Measurements from ENCODE around the gene DVL1. TPM values are rescaled to one million over a fixed set of nuclear protein-coding genes. Genes with fewer than 3 reads are reported as not detected.

The DVL1 gene
- total RNA-seq, 1 donor from 2014 or later = 55.0 TPM

- Histone ChIP-seq H3K27ac (ENCODE audit: low read depth, low read length) (peak overlapping the region; percentile 37), H4K20me1 (ENCODE audit: insufficient read depth, low read length) (peaks cover 71% of the 10 kb centered on the region), H3K9me3 (ENCODE audit: insufficient read depth, low read depth, low read length) (no peaks in the 10 kb centered on the region), H3K27me3 (ENCODE audit: insufficient read depth, low read length) (no peaks in the 10 kb centered on the region), H3K4me1 (ENCODE audit: insufficient read depth, low read length) (peaks cover 41% of the 10 kb centered on the region), H3K36me3 (ENCODE audit: insufficient read depth, low read length) (no peaks in the 10 kb centered on the region), H3K9ac (ENCODE audit: low read length) (peak overlapping the region; percentile 79), H3K4me2 (ENCODE audit: low read length) (peak overlapping the region; percentile 88), H2AFZ (ENCODE audit: low read depth, low read length) (no peak overlapping the region), H3K79me2 (ENCODE audit: insufficient read depth, low read length) (peaks cover 63% of the 10 kb centered on the region), H3K4me3 (ENCODE audit: insufficient read depth, low read depth, low read length) (peak overlapping the region; percentile 78)
- FAIRE-seq (no peak), DNase-seq (ENCODE audit: low read depth) (no peak)
- H3K27ac Mint-ChIP-seq (ENCODE audit: unreplicated experiment) = peak overlapping the region; percentile 91
- H3K9me3 Mint-ChIP-seq (ENCODE audit: unreplicated experiment) = no peaks in the 10 kb centered on the region
- H3K4me3 Mint-ChIP-seq (ENCODE audit: unreplicated experiment) = peak overlapping the region; percentile 92
- peaks cover 8% of the 10 kb centered on the region for H3K4me1 Mint-ChIP-seq (ENCODE audit: low read depth, unreplicated experiment)
- H3K36me3 Mint-ChIP-seq (ENCODE audit: low read depth, unreplicated experiment) = peaks cover 4% of the 10 kb centered on the region
- H3K27me3 Mint-ChIP-seq (ENCODE audit: low read depth, unreplicated experiment) = no peaks in the 10 kb centered on the region
- TF ChIP-seq EZH2 (IDR thresholded peaks at IDR 0.05; ENCODE audit: insufficient read depth, low read length) = no peak
- TF ChIP-seq, protein P1, sequence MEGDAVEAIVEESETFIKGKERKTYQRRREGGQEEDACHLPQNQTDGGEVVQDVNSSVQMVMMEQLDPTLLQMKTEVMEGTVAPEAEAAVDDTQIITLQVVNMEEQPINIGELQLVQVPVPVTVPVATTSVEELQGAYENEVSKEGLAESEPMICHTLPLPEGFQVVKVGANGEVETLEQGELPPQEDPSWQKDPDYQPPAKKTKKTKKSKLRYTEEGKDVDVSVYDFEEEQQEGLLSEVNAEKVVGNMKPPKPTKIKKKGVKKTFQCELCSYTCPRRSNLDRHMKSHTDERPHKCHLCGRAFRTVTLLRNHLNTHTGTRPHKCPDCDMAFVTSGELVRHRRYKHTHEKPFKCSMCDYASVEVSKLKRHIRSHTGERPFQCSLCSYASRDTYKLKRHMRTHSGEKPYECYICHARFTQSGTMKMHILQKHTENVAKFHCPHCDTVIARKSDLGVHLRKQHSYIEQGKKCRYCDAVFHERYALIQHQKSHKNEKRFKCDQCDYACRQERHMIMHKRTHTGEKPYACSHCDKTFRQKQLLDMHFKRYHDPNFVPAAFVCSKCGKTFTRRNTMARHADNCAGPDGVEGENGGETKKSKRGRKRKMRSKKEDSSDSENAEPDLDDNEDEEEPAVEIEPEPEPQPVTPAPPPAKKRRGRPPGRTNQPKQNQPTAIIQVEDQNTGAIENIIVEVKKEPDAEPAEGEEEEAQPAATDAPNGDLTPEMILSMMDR (IDR thresholded peaks at IDR 0.05; ENCODE audit: insufficient read depth, low read depth, low read length) = no peak
Observed at GRCh38 chr1:1306661-1307260, 42.5 kb downstream of the DVL1 start.

DNA sequence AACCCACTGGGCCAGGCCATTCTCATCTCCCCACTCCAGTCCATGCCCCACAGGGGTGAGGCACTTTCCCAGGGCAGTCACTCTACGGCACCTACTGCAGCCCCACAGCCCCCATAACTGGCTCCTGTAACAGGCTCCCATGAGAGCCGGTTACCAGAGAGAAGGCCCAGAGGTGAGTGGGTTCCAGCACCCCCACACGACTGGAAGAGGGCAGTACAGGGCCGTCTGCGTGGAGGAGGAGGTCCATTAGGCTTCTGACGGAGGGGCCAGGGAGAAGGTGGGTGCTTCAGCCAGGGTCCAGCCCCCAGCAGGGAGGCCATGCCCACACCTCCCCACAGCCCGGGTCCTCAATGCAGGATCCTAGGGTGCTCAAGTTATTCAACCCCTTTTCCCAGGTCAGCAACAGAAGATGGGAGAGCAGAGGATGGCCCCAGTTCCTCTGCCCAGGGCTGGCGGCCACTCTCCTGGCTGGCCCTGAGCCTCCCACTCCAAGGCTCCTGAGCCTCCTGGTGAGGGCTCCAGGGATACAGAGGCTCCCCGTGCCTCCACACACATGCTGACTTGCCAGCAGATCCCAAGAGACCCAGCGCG, 43.1 kb downstream of the DVL1 start:
- peaks cover 41% of the 10 kb centered on the region for H3K4me1 ChIP-seq (ENCODE audit: insufficient read depth, low read length)
- DNase-seq (ENCODE audit: low read depth) (no peak), FAIRE-seq (no peak)
- H3K27ac ChIP-seq (ENCODE audit: low read depth, low read length) = peak overlapping the region; percentile 40
- Mint-ChIP-seq H3K27me3 (ENCODE audit: low read depth, unreplicated experiment) (no peaks in the 10 kb centered on the region), H3K4me3 (ENCODE audit: unreplicated experiment) (peak overlapping the region; percentile 92), H3K27ac (ENCODE audit: unreplicated experiment) (peak overlapping the region; percentile 91), H3K4me1 (ENCODE audit: low read depth, unreplicated experiment) (peaks cover 8% of the 10 kb centered on the region), H3K9me3 (ENCODE audit: unreplicated experiment) (no peaks in the 10 kb centered on the region), H3K36me3 (ENCODE audit: low read depth, unreplicated experiment) (peaks cover 4% of the 10 kb centered on the region)
- peak overlapping the region; percentile 88 for H3K4me2 ChIP-seq (ENCODE audit: low read length)
- H3K9me3 ChIP-seq (ENCODE audit: insufficient read depth, low read depth, low read length) = no peaks in the 10 kb centered on the region
- no peaks in the 10 kb centered on the region for H3K36me3 ChIP-seq (ENCODE audit: insufficient read depth, low read length)
- H4K20me1 ChIP-seq (ENCODE audit: insufficient read depth, low read length) = peaks cover 70% of the 10 kb centered on the region
- peaks cover 63% of the 10 kb centered on the region for H3K79me2 ChIP-seq (ENCODE audit: insufficient read depth, low read length)
- H3K4me3 ChIP-seq (ENCODE audit: insufficient read depth, low read depth, low read length) = peak overlapping the region; percentile 78
- TF ChIP-seq EZH2 (IDR thresholded peaks at IDR 0.05; ENCODE audit: insufficient read depth, low read length) = no peak
- TF ChIP-seq, protein P1 (IDR thresholded peaks at IDR 0.05; ENCODE audit: insufficient read depth, low read depth, low read length) = no peak
- H3K9ac ChIP-seq (ENCODE audit: low read length) = peak overlapping the region; percentile 79
- H2AFZ ChIP-seq (ENCODE audit: low read depth, low read length) = no peak overlapping the region
- no peaks in the 10 kb centered on the region for H3K27me3 ChIP-seq (ENCODE audit: insufficient read depth, low read length)
